ENCODE results near the gene MAN2A2. TPM values are rescaled to one million over a fixed set of nuclear protein-coding genes. Genes with fewer than 3 reads are reported as not detected.

MAN2A2 gene
- total RNA-seq, 4 donors from 2014 or later: 27.0 to 80.9 (median 31.7) TPM

- Histone ChIP-seq H3K4me1 (peaks cover 20 to 31% (median 25%) of the 10 kb centered on the region in 4 donors), H3K27ac (replicated peaks in 1 of 4) (no peak overlapping the region), H3K27me3 (no peaks in the 10 kb centered on the region), H3K9me3 (no peaks in the 10 kb centered on the region), H3K36me3 (peaks cover 51 to 66% (median 64%) of the 10 kb centered on the region in 4 donors), H3K4me3 (no peak overlapping the region)
- 87% methylated on average over 10 of the region's 15 CpGs for WGBS
- intact Hi-C loops (cut with DNase I): no loop called here
- no peak for DNase-seq (ENCODE audit: extremely low spot score)
- no peak for TF ChIP-seq CTCF (IDR thresholded peaks at IDR 0.05)
These were observed 26.5 kb upstream of the MAN2A2 start for GRCh38 chr15:90876512-90877170.

GRCh38 chr15:90877315-90877714 is 25.8 kb upstream of the MAN2A2 start:
- intact Hi-C loops (cut with DNase I): no loop called here
- H3K27ac ChIP-seq (replicated peaks in 1 of 4): no peak overlapping the region

GRCh38 chr15:90877996-90878395 is 25.1 kb upstream of the MAN2A2 start:
- Histone ChIP-seq H3K36me3 (peaks cover 51 to 78% (median 75%) of the 10 kb centered on the region in 4 donors), H3K27me3 (no peaks in the 10 kb centered on the region), H3K4me1 (peaks cover 19 to 30% (median 22%) of the 10 kb centered on the region in 4 donors), H3K27ac (replicated peaks in 1 of 4) (no peak overlapping the region), H3K4me3 (no peak overlapping the region), H3K9me3 (no peaks in the 10 kb centered on the region)
- no peak for DNase-seq (ENCODE audit: extremely low spot score)
- TF ChIP-seq CTCF (IDR thresholded peaks at IDR 0.05): no peak
- no peak for TF ChIP-seq POLR2AphosphoS5 (IDR thresholded peaks at IDR 0.05)
- TF ChIP-seq EP300 (IDR thresholded peaks at IDR 0.05): no peak
- TF ChIP-seq POLR2A (IDR thresholded peaks at IDR 0.05; ENCODE audit: low read depth): no peak
- 90% methylated on average over 9 of the region's 14 CpGs for WGBS
- intact Hi-C loops (cut with DNase I): no loop called here

More at GRCh38 chr15:90877315-90877714, 25.8 kb upstream of the MAN2A2 start:
- Histone ChIP-seq H3K27me3 (no peaks in the 10 kb centered on the region), H3K9me3 (no peaks in the 10 kb centered on the region), H3K4me1 (peaks cover 20 to 30% (median 23%) of the 10 kb centered on the region in 4 donors), H3K4me3 (no peak overlapping the region), H3K36me3 (peaks cover 51 to 73% (median 71%) of the 10 kb centered on the region in 4 donors)
- DNase-seq (ENCODE audit: extremely low spot score): no peak
- no peak for TF ChIP-seq CTCF (IDR thresholded peaks at IDR 0.05)
- TF ChIP-seq EP300 (IDR thresholded peaks at IDR 0.05): no peak
- no peak for TF ChIP-seq POLR2A (IDR thresholded peaks at IDR 0.05; ENCODE audit: low read depth)
- no peak for TF ChIP-seq POLR2AphosphoS5 (IDR thresholded peaks at IDR 0.05)
- 95% methylated on average over 14 of the region's 14 CpGs for WGBS

- intact Hi-C loops (cut with DNase I): no loop called here
- no peak for DNase-seq (ENCODE audit: extremely low spot score)
These were observed 24.4 kb upstream of the MAN2A2 start for GRCh38 chr15:90878660-90879059.

More at GRCh38 chr15:90878660-90879059, 24.4 kb upstream of the MAN2A2 start:
- no peaks in the 10 kb centered on the region for H3K9me3 ChIP-seq
- H3K4me3 ChIP-seq: no peak overlapping the region
- peaks cover 19 to 30% (median 22%) of the 10 kb centered on the region in 4 donors for H3K4me1 ChIP-seq
- no peak overlapping the region for H3K27ac ChIP-seq (replicated peaks in 1 of 4)
- no peaks in the 10 kb centered on the region for H3K27me3 ChIP-seq
- 92% methylated on average over 15 of the region's 15 CpGs for WGBS
- H3K36me3 ChIP-seq: peaks cover 51 to 78% (median 75%) of the 10 kb centered on the region in 4 donors
- TF ChIP-seq EP300 (IDR thresholded peaks at IDR 0.05) (no peak), POLR2AphosphoS5 (IDR thresholded peaks at IDR 0.05) (no peak), CTCF (IDR thresholded peaks at IDR 0.05) (no peak), POLR2A (IDR thresholded peaks at IDR 0.05; ENCODE audit: low read depth) (no peak)

Measured in esophagus muscularis mucosa (tissue), 4 donors.